NCI-H2227 (cell line): ENCODE data around the gene GPR146.

Experiments used
- DNase-seq: peaks from one replicate; lab custom pipeline; 2025; ENCODE audit not compliant: unreplicated experiment; lab: John Stamatoyannopoulos, UW

GPR146 gene

DNA sequence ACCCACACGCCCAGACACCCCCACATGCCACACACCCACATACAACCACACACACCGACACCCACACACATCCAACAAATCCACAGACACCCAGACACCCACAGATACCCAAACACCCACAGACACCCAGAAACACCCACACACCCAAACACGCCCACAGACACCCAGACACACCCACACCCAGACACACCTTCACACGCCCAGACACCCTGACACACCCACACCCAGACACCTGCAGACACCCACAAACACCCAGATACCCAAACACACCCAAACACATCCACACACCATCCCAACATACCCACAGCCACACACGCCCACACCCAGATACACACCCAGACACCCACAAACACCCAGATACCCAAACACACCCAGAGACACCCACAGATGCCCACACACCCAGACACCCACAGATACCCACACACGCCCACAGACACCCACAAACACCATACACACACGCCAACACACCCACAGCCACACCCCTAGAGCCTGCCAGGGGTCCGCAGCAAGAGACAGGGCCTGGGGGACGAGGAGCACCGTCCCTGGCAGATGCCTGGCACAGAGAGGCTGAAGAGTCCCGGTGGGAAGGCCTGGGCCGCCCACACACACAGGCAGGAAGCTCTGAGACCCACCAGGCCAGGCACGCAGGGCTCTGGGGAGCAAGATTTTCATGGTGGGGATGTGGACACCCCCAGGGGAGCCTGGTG, 32.9 kb upstream of the GPR146 start:
- DNase-seq = no peak

DNA sequence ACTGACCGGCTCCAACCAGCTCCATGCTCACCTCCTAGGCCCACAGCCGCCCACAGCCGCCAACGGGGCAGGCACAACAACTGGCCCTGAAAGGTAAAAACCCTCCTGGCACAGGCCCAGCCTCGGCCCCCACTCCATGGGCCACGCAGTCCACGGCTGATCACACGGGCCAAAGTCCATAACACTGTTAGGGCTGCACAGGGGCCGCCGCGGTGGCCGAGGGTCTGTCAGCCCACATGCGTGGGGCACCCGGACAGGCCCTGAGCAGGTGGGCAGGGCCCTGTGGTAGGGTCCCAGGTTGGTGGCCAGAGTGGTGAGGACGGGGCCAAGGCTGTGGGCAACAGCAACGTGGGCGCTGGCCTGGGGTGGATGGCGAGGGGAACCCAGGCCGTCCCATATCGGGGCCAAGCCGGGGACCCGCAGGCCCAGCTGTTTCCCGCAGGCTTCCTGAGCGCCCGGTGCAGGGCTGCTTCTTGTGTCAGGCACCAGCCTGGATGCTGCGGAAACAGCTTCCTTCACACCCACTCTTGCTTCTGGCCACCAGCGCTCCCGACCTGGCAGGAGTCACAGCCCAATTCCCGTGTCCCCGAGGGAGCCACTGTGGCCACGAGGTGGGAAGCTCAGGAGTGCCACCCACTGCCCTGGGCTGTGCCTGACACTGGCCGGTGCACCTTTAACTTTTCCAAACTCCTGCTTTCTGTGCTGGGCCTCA, 32.2 kb upstream of the GPR146 start:
- DNase-seq = no peak

DNA sequence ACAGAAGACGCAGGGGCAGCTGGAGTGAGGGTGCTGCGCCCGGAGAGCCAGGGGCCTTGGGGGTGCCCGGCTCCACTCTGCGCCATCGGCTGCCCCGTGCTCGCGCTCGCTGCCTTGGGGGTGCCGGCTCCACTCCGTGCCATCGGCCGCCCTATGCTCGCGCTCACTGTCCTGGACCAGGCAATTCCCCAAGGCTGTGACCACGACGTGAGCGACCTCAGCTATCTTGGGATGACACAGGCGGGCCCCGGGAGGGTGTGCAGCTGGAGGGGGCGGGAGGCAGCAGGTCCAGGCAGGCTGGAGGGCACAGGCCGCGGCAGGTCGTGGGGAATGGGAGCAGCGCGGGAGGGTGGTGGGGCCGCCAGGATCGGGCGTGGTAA, 31.6 kb upstream of the GPR146 start:
- no peak for DNase-seq

DNA sequence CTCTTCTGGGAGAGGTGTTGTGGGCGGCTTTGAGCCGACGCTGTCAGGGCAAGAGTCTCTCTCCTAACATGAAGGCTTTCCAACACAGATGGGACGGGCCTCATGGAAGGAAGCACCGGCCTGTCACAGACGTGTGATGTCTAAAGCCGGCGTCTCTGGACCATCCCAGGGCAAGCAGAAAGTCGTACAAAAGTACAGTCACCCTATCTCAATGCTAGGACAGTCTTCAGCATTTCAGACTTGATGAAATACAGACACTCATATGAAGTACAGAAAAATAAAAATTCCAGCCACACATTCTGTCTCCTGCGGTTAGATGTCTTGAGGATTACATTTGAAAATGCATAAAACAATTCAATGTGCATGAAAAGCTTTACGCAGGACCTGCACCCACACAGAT, 30.8 kb upstream of the GPR146 start:
- no peak for DNase-seq

DNA sequence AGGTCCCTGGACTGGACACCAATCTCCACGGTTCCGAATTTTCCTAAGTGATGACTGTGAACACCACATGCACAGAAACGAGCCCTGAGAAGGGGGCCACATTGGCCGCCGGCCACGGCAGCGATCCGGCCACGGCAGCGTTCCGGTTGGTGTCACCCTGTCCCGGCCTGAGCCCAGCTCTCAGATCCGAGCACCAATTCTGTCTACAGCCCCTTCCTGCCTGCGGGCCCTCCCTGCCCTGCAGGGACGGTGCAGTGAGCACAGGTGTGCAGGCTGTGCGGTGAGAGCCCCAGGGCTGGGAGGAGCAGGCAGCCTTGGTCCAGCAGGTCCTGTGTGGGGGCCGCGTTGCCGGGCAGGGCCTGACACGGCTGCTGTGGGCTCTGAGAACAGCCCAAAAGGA, 29.7 kb upstream of the GPR146 start:
- no peak for DNase-seq

DNA sequence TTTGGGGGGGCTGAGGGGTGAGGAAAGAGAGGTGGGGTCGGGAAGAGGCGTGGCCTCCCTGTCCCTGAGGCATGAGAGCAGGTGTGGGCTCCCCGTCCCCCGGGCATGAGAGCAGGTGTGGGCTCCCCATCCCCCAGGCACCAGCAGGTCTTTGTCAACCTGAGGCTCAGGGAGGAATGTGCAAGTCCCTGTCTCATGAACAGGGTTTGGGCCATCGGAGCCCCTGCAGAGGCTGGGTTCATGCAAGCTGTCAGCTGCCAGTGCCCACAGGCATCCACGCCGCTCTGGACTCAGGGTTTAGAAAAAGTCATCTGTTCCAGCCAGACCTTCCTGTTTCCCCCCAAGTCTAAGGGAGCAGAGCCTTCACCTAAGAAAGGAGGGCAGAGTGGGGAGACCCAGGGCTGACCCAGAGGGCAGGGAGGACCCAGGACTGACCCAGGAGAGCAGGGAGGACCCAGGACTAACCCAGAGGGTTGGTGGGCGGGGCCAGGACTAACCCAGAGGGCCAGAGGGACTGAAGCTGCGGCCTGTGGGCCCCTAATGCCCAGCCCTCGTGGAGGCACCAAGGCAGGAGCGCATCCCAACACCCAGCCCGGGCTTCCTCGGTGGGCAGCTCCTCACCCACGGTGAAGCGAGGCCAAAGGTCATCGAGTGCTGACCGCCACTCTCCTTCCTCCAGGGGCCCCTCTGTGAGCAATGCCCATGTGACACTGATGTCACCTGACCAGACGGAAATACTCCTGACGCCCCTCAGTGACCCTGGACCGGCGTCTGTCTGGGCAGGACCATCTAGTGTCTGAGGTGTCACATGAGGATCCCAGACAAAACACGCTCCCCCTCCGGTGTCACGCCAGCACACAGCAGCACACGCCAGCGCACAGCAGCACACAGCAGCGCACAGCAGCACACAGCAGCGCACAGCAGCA, 28.9 kb upstream of the GPR146 start:
- no peak for DNase-seq

DNA sequence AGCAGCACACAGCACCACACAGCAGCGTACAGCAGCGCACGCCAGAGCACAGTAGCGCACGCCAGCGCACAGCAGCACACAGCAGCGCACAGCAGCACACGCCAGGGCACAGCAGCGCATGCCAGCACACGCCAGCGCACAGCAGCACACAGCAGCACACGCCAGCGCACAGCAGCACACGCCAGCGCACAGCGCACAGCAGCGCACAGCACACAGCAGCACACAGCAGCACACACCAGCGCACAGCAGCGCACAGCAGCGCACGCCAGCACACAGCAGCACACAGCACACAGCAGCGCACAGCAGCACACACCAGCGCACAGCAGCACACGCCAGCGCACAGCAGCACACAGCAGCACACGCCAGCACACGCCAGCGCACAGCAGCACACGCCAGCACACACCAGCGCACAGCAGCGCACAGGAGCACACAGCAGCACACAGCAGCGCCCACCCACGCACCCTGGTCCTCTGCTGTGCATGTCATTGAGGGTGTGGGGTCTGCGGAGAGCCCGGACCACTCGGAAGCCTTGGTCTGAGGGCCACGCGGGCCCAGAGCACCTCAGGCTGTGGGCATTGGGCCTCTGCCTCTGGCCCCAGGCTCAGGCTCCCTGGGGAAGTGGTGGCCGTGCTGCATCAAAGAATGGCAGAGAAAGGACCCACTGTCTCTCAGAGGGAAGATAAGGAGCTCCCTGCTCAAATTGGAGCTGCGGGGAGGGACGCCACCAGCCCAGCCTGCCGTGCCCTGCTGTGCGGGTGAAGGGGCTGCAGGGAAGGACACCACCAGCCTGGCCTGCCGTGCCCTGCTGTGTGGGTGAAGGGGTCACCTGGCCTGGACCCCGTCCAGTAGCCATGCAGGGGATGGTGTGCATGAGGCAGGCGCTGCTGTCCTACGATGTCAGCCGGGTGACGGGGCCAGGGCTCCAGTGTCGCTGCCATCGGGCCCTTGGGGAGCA, 27.5 kb upstream of the GPR146 start:
- DNase-seq = no peak

DNA sequence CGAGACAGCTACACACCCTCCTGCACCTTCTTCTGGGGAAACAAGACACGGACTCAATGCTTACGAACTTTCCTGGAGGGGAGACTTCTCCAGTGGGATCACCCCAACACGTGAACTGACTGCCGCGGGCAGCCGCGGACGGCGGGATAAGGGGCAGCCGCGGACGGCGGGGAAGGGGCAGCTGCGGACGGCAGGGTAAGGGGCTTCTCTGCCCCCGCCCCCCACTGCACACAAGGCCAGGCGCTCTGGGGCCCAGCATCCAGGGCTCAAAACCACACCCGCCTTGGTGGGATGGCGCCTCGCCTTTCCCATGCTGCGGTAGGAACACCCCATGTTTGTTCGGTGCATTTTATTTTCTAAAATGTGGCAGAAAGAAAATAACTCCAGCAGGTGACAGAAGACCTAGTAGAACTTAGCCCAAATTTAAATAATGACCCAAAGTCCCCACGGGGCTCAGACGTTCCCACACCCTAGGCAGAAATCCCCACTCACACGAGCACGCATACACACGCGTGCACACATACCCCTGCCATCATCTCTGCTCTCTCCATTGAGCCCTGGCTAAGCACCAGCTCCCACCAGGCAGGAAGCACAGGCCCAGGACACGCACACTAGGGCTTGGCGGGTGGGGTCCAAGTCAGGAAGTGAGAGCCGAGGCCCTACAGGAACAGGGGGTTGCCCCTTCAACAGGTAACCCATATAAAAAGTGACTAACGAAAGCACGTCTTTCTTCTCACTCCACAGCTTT, 26.6 kb upstream of the GPR146 start:
- DNase-seq = no peak

DNA sequence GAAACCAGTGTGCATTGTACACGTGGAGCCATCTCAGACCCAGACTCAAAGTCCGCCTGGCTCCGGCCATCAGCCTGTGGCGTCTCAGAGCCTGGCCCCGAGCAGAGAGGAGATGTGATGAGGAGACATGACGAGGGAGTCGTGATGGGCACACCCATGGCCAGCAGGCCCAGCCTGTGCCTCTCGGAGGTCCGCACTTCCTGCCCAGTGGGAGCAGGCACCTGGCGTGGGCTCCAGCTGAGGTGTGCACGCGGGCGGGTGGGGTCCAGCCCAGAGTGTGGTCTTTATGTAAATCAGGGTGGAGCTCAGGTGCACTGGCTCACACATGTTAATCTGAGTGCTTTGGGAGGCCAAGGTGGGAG, 26.0 kb upstream of the GPR146 start:
- DNase-seq = no peak

DNA sequence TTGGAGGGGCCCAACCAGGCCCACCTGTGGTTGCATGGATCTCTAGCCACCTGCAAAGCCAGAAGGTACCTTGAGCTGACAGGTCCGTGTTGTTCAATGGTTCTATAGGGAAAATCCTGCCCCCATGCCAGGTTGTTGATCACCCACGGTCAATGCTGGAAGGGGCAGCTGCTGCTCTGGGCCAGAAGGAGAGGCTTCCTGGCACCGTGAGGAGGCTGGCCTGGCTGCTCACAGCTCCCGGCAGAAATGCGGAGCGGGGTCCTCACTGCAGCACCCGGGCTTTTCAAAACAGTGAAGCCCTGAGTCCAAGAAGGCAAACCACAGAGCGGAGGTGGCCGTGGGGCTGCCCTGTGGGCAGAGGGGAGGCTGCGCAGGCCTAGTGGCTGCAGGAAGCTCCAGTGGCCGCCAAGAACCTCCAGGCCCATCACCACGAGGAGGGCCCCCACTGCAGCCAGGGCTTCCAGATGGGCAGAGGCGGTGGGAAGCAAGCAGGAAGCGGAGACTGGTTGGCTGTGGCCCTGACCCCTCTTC, 25.0 kb upstream of the GPR146 start:
- no peak for DNase-seq

DNA sequence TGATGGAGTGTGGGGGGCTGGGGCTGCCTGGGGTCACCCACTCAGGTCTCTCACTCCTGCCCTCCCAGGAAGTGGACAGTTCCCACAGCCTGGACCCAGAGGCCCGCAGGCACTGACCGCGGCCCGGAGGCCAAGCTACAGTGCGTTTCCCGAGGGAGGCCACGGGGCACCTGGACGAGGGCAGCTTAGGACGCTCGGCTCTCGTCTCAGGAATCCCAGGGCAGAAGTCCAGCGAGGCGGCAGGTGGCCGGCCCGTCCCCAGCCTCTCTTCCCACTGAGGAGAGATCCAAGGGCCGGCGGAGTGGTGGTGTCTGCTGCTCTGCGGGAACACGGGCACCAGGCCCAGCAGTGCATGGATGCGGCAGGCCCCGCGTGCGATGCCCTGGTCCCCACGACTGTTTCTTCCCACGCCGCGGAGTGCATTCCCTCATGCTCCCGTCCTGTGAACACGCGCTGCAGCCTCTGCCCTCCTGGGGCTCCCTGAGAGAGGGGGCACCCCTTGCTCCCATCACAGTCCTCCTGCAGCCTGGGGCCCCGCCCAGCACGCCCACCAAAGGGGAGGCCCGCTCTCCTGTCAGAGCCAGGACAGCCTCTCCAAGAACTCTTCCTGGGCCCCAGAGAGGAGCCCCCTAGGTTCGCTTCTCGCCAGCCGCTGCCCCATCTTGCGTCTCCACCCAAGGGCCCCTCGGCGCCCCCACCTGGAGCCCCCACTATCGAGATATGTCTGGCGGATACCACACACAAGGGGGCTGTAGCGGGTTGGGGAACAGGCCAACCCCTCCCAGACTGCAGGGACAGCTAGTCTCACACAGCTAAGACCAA, 24.3 kb upstream of the GPR146 start:
- no peak for DNase-seq

DNA sequence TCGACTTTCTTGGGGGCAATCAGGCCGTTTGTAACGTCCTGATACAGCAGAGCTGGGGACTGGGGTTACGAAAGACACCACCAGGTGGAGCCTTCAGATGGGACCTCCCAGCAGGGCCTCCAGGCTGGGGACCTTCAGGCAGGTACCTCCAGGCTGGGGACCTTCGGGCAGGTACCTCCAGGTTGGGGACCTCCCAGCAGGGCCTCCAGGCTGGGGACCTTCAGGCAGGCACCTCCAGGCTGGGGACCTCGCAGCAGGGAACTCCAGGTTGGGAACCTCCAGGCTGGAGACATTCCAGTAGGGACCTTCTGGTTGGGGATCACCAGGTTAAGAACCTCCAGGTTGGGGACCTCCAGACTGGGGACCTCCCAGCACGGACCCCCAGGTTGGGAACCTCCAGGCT, 23.5 kb upstream of the GPR146 start:
- DNase-seq = no peak

DNA sequence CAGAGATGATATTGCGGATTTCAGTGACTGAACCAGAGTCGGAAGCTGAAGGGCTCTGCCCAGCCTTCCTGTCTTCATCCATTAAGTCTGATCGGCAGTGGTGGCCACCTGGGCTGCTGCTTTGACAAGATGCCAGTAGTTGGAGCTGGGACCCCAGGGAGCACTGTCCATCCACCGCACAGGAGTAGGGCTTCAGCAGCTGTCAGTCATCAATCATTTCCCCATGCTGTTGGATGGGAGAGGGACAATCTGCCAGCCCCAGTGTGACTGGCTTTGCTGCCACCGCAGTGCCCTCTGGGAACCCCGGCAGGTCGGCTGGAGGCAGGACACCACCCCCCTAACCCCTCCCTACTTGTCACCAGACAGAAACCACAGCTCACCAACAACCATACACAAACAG, 23.0 kb upstream of the GPR146 start:
- DNase-seq = no peak

DNA sequence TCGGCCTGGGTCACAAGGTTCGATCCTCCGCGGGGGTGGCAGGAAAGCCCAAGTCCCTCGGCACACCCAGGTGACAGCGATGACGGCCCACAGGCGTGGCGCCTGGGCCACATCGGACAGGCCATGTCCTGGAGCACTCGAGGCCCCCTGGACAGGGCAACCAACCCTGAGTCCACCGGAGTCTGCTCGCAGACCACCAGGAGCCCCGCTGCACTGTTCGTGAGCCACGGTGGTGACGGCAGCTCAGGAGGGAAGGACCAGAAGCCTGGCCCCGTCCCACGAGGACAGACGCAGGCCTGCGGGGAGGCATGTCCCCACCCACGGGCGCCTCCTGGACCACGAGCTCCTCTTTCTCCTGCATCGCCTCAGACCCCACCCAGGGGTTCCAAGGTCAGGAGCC, 22.4 kb upstream of the GPR146 start:
- no peak for DNase-seq

DNA sequence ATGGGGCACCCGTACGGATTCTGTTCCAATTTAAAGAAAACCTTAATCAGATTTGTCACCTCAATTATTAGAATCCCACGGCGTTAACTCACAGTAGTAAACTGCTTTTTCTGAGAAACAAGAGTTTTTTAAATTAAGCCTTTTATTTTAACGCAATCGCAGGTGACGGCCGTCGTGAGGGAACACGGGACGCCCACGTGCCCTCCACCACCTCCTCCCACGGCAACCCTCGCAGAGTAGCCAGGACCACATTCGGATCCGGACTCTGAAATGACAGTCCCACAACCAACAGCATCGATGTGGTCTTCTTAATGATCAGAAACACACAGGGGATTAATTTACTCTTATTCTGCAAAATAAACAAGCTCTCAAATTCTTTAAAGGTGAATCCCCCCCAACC, 22.0 kb upstream of the GPR146 start:
- DNase-seq = no peak

DNA sequence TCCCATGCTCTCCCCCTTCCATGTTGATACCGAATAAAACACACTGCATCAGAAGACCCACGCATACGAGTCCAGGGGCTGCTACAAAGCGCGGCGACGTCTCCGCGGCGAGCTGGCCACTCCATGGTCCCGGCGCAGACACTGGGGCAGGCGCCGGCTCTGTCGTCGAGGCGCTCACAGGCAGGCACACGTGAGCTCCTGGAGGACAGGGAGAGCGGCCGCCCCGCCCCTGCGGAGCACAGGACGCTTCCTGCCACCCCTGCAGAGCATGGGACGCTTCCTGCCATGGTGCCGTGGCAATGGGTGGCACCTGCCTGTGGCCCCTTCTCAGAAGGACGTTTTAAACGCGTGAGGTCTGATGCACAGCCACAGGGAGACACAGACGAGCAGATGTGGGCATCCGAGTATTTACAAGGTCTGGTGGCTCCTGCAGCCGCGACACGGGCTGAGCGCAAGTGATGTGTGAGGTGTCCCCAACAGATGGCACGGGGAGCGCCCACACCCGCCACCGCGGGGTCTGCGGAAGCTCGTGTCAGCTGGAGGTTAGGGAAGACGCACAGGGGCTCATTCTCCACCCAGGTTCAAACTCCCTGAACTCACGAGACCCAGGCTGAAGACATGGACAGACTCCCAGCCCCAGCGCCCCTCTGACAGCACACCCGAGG, 21.4 kb upstream of the GPR146 start:
- DNase-seq = no peak

DNA sequence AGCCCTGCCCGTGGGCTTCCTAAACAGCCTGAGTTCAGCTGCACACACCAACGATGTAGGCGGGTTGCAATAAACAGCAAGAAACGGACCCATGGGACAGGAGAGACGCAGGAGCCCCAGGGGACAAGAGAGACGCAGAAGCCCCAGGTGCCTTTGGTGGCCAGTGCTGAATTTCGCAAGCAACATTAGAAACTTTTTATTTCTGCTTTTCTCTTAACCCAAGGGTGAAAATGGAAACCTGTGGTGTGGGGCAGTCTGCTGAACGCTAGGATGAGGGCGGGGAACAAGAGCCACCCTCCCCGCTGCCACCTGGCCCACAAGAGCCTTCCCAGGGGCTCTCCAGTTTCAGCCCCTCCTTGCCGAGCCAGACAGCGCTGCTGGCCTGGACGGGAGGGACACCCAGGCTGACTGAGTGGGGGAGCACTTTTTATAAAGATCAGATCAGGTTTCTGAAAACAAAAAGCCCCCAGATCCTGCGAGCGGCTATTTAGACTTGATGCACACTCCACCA, 20.0 kb upstream of the GPR146 start:
- DNase-seq = no peak
